Stimulated activated CD8-positive, alpha-beta memory T cell treated with anti-CD3 and anti-CD28 coated beads, Interleukin-4, amount 100 ng/mL, for 24 hours (primary cell): ENCODE results near the gene NDE1.
"Not testable (repeated sequence)": the region's sequence is repeated elsewhere in the genome, so short reads cannot be mapped to it uniquely, and the experiment has no call there.

Experiments used
- DNase-seq: peaks from one replicate; pipeline ENCODE4 v3.0.0-alpha.2; 2020; ENCODE audit warnings: low read depth

Gene NDE1

GRCh38 chr16:15652293-15653001 lies 2.4 kb downstream of the NDE1 start:
- no peak for DNase-seq

- no peak for DNase-seq
These were observed 3.2 kb downstream of the NDE1 start for GRCh38 chr16:15653227-15653626.

GRCh38 chr16:15654591-15654990 lies 4.5 kb downstream of the NDE1 start:
- no peak for DNase-seq

GRCh38 chr16:15655561-15655960 lies 5.5 kb downstream of the NDE1 start:
- DNase-seq: not testable (repeated sequence)

DNA sequence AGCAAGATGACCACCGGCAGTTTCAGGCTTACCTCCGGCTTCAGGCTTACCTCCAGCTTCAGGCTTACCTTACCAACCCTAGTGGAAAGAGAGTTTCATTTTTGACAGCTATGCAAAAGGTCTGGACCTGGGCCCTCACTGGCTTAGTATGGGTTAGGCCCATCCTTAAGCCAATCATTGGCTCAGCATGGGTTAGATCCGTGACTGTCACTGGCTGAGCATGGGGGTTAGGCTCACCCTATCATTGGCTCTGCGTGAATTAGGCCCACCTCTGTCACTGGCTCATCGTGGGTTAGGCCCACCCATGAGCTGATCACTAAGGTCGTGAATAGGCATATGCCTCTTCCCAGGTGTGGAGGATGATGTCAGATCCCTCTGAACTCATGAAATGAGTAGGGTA lies 8.1 kb downstream of the NDE1 start:
- no peak for DNase-seq

DNA sequence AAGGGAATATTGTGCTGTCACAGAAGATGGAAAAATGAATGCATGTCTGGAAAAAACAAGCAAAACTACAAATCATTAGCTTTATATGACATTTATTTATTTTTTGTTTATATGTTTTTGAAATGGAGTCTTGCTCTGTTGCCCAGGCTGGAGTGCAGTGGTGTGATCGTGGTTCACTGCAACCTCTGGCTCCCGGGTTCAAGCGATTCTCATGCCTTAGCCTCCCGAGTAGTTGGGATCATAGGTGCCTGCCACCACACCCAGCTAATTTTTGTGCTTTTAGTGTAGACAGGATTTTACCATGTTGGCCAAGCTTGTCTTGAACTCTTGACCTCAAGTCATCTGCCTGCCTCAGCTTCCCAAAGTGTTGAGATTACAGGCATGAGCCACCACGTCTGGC lies 8.5 kb downstream of the NDE1 start:
- no peak for DNase-seq

GRCh38 chr16:15660203-15660601 lies 10.2 kb downstream of the NDE1 start:
- no peak for DNase-seq

DNA sequence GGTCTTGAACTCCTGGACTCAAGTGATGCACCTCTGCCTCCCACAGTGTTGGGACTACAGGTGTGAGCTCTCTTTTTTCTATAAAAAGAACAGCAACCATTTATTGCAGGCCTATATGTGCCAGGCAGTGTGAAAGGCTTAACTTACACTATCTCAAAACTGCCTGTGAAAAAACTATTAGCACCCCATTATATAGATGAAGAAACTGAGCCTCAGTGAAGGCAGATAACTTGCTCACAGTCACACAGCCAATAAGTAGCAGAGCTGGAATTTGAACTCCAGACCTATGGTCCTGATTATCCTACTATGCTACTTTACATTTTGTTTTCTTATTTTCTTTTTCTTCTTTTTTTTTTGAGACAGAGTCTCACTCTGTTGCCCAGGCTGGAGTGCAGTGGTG lies 15.1 kb downstream of the NDE1 start:
- DNase-seq: no peak

DNA sequence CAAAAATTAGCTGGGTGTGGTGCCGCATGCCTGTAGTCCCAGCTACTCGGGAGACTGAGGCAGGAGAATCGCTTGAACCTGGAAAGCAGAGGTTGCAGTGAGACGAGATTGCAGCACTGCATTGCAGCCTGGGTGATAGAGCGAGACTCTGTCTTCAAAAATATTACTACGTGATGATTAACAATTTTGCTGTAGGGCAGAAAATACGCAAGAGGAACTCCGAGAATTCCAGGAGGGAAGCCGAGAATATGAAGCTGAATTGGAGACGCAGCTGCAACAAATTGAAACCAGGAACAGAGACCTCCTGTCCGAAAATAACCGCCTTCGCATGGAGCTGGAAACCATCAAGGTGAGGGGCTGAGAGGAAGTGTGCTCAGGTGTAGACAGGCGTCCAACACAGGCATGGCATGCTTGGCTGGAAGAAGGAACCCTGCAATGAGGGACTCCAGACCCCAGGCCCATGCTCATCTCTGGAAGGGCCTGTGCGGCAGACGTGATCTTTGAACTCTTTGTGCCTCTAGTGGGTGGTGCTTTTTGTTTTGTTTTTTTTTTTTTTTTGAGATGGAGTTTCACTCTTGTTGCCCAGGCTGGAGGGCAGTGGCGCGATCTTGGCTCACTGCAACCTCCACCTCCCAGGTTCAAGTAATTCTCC lies 17.2 kb downstream of the NDE1 start:
- no peak for DNase-seq

- DNase-seq: no peak
These were observed 21.6 kb downstream of the NDE1 start for GRCh38 chr16:15671530-15672117.

DNA sequence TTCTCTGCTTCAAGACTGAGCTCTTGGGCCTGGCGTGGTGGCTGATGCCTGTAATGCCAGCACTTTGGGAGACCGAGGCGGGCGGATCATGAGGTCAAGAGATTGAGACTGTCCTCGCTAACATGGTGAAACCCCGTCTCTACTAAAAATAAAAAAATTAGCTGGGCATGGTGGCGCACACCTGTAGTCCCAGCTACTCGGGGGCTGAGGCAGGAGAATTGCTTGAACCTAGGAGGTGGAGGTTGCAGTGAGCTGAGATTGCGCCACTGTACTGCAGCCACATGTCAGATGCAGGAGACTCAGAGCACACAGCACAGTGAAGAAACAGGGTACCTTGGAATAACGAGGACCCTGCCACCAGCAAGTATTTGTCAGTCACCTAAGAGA lies 22.1 kb downstream of the NDE1 start:
- not testable (repeated sequence) for DNase-seq

DNA sequence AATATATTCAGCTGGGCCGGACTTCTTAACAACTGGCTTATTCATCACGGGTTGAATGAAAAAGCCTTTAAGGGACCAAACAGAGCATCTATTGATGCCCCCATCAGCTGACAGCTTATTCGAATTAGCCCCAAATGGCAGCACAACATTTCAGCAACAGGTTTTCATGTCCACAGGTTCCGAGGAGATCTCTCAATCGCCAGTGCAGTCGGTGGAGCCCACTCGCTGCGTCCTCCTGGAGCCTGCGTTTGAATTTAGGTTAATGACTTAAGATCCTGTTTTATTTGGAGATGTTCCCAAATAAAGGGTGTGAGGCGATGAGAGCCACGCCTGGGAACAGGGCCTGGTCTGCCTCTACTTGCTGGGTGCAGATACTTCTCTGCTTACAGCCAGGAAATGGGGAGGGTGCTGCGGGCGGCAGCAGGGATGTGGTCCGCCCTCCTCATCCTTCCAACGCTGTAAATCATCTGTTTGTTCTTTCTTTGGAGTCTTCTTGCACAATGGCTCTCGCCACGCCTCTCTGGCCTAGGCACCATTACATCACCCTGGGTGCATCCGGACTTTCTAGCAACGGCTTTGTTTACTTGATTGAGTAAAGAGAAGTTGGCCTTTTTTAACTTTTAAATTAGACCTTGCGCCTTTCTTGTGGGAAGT lies 22.6 kb downstream of the NDE1 start:
- DNase-seq: peak; percentile 31

DNA sequence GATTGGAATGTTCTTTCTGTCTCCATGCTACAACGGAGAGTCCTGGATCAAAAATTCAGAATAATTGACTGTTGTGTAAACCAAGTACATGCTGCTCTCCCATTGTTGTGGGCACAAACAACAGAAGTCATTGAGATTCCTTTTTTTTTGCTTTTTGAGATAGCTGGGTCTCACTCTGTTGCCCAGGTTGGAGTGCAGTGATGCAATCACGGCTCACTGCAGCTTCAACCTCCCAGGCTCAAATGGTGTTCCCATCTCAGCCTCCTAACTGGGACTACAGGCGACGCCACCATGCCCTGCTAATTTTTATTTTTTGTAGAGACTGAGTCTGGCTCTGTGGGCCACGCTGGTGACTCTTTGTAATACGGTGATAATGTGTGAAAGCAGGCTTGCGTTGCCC lies 24.5 kb downstream of the NDE1 start:
- no peak for DNase-seq

DNA sequence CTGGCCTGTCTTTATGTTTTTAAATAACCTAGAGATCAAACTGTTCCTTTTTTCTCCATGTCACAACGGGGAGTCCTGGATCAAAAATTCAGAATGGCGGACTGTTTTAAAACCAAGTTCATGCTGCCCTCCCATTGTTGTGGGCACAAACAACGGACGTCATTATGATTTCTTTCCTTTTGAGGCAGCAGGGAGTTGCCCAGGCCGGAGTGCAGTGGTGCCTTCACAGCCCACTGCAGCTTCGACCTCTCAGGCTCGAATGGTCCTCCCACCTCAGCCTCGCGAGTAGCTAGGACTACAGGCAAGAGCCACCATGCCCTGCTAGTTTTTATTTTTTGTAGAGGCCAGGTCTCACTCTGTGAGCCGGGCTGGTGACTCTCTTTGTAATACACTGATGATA lies 26.5 kb downstream of the NDE1 start:
- no peak for DNase-seq

DNA sequence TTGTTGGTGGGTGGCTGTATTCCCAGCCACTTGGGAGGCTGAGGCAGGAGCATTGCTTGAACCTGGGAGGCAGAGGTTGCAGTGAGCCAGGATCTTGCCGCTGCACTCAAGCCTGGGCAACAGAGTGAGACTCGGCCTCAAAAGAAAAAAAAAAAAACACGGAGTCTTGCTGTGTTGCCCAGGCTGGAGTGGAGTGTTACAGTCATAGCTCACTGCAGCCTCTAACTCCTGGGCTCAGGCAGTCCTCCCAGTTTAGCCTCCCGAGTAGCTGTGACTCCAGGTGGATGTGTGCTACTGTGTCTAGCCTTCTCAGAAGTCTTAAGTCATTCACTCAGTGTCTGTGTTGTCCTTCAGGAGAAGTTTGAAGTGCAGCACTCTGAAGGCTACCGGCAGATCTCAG lies 27.4 kb downstream of the NDE1 start:
- no peak for DNase-seq

GRCh38 chr16:15682105-15682570 lies 32.1 kb downstream of the NDE1 start:
- peak; percentile 8 for DNase-seq

DNA sequence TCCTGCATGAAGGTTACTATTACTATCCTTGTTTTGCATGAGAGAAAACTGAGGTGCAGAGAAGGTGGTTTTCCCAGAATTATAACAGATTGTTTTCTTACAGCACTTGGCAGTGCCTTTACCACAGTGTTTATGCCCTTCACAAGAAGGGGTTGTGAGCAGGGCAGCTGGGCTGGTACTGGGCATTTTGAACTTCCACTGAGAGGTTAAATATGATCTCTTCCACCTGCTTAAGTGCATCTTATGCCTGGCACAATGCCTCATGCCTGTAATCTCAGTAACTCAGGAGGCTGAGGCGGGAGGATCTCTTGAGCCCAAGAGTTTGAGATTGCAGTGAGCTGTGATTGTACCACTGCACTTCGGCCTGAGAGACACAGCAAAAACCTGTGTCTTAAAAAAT lies 36.2 kb downstream of the NDE1 start:
- no peak for DNase-seq

DNA sequence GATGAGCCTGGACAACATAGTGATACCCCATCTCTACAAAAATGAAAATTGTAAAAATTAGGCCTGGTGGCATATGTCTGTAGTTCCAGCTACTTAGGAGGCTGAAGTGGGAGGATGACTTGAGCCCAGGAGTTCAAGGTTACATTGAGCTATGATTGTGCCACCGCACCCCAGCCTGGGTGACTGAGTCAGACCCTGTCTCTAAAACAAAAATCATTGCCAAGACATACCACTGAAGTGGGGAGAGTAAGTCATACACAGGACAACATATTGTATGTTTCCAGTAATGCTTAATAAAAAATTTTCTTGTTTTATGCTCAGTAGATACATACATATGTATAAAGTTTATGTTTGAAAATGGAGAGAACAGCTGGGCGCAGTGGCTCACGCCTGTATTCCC lies 39.2 kb downstream of the NDE1 start:
- no peak for DNase-seq

DNA sequence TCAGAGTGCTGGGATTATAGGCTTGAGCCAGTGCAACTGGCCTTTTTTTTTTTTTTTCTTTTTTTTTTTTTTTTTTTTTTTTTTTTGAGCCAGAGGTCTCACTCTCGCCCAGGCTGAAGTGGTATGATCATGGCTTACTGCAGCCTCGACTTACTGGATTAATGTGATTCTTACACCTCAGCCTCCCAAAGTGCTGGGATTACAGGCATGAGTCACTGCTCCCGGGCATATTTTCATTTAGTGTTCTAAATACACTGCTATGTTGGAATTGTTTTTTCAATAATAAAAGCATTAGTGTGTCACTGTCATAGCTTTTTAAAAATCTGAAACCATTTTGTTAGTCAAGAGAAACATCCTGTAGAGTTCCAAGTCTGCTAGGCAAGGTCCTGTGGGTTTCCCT lies 40.3 kb downstream of the NDE1 start:
- no peak for DNase-seq

DNA sequence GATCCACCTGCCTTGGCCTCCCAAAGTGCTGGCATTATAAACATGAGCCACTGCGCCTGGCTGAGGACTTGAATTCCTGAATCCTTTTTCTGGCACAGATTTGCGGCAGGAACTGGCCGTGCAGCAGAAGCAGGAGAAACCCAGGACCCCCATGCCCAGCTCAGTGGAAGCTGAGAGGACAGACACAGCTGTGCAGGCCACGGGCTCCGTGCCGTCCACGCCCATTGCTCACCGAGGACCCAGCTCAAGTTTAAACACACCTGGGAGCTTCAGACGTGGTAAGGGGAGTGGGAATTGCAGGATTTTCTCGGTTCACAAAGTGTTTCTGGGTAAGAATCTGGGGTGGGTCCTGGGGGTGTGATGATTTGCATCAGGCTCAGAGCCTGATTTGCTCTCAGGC lies 41.0 kb downstream of the NDE1 start:
- DNase-seq: no peak

DNA sequence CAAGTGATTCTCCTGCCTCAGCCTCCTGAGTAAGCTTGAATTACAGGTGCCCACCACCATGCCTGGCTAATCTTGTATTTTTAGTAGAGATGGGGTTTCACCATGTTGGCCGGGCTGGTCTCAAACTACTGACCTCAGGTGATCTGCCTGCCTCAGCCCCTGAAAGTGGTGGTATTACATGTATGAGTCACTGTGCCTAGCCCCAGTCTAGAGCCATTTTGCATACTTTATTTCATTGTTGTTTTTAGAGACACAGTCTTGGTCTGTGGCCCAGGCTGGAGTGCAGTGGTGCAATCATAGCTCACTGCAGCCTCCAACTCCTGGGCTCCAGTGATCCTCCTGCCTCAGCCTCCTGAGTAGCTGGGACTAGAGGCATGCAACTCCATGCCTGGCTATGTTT lies 42.5 kb downstream of the NDE1 start:
- DNase-seq: not testable (repeated sequence)

- DNase-seq: no peak
These were observed 44.5 kb downstream of the NDE1 start for GRCh38 chr16:15694499-15694898.

GRCh38 chr16:15699819-15700218 lies 49.8 kb downstream of the NDE1 start:
- DNase-seq: no peak
